ENCODE data around the gene KCTD8. TPM values are rescaled to one million over a fixed set of nuclear protein-coding genes. Genes with fewer than 3 reads are reported as not detected.

The KCTD8 gene
- total RNA-seq, 4 donors from 2014 or later: 0.63 to 1.5 (median 1.1) TPM; not detected in 1

DNA sequence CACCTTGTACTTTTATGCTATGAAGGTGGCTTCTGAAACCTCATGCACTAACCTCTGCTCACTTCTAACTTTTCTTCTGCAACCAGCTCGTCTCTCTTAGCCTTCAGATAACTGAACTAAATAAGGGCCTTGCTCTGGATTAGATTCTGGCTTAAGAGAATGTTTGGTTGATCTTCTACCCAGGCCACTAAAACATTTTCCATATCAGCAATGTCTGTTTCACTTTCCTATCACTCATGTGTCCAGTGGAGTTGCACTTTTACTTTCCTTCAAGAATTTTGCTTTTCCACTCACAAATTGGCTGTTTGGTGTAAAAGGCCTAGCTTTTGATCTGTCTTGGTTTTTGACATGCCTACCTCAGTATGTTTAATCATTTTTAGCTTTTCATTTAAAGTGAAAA lies 105.8 kb downstream of the KCTD8 start:
- 45 to 49% methylated on average over 1 of the region's 1 CpG for WGBS, 2 donors
- no peak for DNase-seq (ENCODE audit: low spot score in 2 of 2)
- TF ChIP-seq, protein P1, sequence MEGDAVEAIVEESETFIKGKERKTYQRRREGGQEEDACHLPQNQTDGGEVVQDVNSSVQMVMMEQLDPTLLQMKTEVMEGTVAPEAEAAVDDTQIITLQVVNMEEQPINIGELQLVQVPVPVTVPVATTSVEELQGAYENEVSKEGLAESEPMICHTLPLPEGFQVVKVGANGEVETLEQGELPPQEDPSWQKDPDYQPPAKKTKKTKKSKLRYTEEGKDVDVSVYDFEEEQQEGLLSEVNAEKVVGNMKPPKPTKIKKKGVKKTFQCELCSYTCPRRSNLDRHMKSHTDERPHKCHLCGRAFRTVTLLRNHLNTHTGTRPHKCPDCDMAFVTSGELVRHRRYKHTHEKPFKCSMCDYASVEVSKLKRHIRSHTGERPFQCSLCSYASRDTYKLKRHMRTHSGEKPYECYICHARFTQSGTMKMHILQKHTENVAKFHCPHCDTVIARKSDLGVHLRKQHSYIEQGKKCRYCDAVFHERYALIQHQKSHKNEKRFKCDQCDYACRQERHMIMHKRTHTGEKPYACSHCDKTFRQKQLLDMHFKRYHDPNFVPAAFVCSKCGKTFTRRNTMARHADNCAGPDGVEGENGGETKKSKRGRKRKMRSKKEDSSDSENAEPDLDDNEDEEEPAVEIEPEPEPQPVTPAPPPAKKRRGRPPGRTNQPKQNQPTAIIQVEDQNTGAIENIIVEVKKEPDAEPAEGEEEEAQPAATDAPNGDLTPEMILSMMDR (IDR thresholded peaks at IDR 0.05): no peak
- TF ChIP-seq EP300 (IDR thresholded peaks at IDR 0.05) (no peak), POLR2A (IDR thresholded peaks at IDR 0.05) (no peak)

DNA sequence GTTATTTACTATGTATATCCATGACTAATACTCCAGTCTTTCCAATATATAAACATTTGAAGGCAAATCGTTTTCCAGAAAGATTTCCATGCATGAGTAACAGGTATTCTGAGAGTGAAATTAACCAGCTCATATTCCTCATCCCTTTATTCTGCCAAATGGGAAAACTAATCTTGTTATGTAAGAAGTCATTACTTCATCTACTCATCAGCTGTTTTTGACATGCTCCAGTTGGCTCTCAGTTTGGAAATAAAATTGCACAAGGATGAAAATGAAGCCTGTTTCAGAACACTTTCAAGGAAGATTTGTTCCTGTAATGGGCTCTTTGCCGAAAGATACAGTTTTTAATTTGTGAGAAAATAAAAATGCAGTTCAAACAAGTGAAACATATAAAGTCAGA lies 121.9 kb downstream of the KCTD8 start:
- no peak for TF ChIP-seq EP300 (IDR thresholded peaks at IDR 0.05)
- TF ChIP-seq, protein P1 (IDR thresholded peaks at IDR 0.05): no peak
- TF ChIP-seq POLR2A (IDR thresholded peaks at IDR 0.05): no peak
- Histone ChIP-seq H3K4me1 (no peaks in the 10 kb centered on the region), H3K27me3 (no peaks in the 10 kb centered on the region), H3K36me3 (no peaks in the 10 kb centered on the region), H3K9me3 (no peaks in the 10 kb centered on the region), H3K4me3 (no peak overlapping the region), H3K27ac (no peak overlapping the region)
- no peak for DNase-seq (ENCODE audit: low spot score in 2 of 2)
- 40 to 64% methylated on average over 2 of the region's 2 CpGs for WGBS, 2 donors

More for the DNA sequence above, 105.8 kb downstream of the KCTD8 start:
- Histone ChIP-seq H3K27me3 (no peaks in the 10 kb centered on the region), H3K9me3 (no peaks in the 10 kb centered on the region), H3K4me3 (no peak overlapping the region), H3K27ac (no peak overlapping the region), H3K36me3 (no peaks in the 10 kb centered on the region), H3K4me1 (no peaks in the 10 kb centered on the region)

- H3K4me3 ChIP-seq: no peak overlapping the region
- no peaks in the 10 kb centered on the region for H3K36me3 ChIP-seq
- no peaks in the 10 kb centered on the region for H3K4me1 ChIP-seq
- WGBS, 2 donors: 26 to 35% methylated on average over 2 of the region's 2 CpGs
- H3K27me3 ChIP-seq: no peaks in the 10 kb centered on the region
- no peak for TF ChIP-seq EP300 (IDR thresholded peaks at IDR 0.05)
- no peak for TF ChIP-seq POLR2A (IDR thresholded peaks at IDR 0.05)
- TF ChIP-seq, protein P1 (IDR thresholded peaks at IDR 0.05): no peak
- H3K27ac ChIP-seq: no peak overlapping the region
- no peaks in the 10 kb centered on the region for H3K9me3 ChIP-seq
- DNase-seq (ENCODE audit: low spot score in 2 of 2): no peak
Measured at GRCh38 chr4:44320833-44321232, 127.8 kb downstream of the KCTD8 start.

DNA sequence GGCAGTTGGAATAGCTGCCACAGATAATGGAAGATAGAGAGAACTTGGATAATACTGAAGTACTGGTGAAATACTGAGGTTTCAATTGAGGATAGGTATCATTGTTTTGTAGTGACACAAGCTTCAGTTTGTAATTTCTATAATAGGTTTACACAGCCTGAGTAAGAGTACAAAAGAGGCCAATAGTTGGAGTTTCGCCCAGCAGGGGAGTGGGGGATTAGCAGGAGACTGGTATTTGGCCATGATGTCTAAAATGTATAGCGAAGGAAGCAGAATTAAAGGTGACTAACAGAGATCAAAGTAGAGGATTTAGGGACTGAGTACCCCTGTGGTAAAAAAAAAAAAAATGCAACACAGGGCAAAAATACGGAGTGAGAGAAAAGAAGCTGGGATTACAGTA lies 129.5 kb downstream of the KCTD8 start:
- no peak for DNase-seq (ENCODE audit: low spot score in 2 of 2)
- Histone ChIP-seq H3K4me1 (no peaks in the 10 kb centered on the region), H3K9me3 (no peaks in the 10 kb centered on the region), H3K27ac (no peak overlapping the region), H3K4me3 (no peak overlapping the region), H3K36me3 (no peaks in the 10 kb centered on the region), H3K27me3 (no peaks in the 10 kb centered on the region)
- 78% methylated on average over 3 of the region's 3 CpGs for whole genome bisulfite sequencing, 2 donors
- TF ChIP-seq, protein P1 (IDR thresholded peaks at IDR 0.05): no peak
- TF ChIP-seq EP300 (IDR thresholded peaks at IDR 0.05) (no peak), POLR2A (IDR thresholded peaks at IDR 0.05) (no peak)

- Histone ChIP-seq H3K4me3 (no peak overlapping the region), H3K9me3 (no peaks in the 10 kb centered on the region), H3K27ac (no peak overlapping the region), H3K36me3 (no peaks in the 10 kb centered on the region), H3K27me3 (no peaks in the 10 kb centered on the region), H3K4me1 (no peaks in the 10 kb centered on the region)
- TF ChIP-seq, protein P1 (IDR thresholded peaks at IDR 0.05): no peak
- TF ChIP-seq POLR2A (IDR thresholded peaks at IDR 0.05) (no peak), EP300 (IDR thresholded peaks at IDR 0.05) (no peak)
- DNase-seq (ENCODE audit: low spot score in 2 of 2): no peak
- WGBS, 2 donors: 68 to 85% methylated on average over 1 of the region's 1 CpG
Measured at GRCh38 chr4:44313702-44314101, 134.9 kb downstream of the KCTD8 start.

All from tibial nerve (tissue), 4 donors.